Bronchial epithelial cell (primary cell): ENCODE results near the gene SLITRK5. TPM values are rescaled to one million over a fixed set of nuclear protein-coding genes. Genes with fewer than 3 reads are reported as not detected.

Experiments used
- DNase-seq: peaks from one replicate; pipeline ENCODE4 v3.0.0-alpha.2; 2010; ENCODE audit warnings: low read depth
- FAIRE-seq: peaks from 2 replicates; lab custom pipeline; 2011; peaks lifted over from hg19 to GRCh38; lab: Jason Lieb, UNC
- H3K27me3 ChIP-seq: 2 replicates; pipeline ENCODE4 v1.5.1; 2011; ENCODE audit warnings: low read length; ENCODE audit not compliant: control insufficient read depth, insufficient read depth
- H3K36me3 ChIP-seq: 2 replicates; pipeline ENCODE4 v1.5.1; 2011; ENCODE audit warnings: low read length; ENCODE audit not compliant: control insufficient read depth, insufficient read depth
- H3K4me3 ChIP-seq: 2 replicates; pipeline ENCODE4 v1.5.1; 2011; ENCODE audit warnings: mild to moderate bottlenecking, low read depth, low read length, control low read depth
- total RNA-seq: library from RNA; depleted of rRNA; stranded (reverse); fragments of >200 nt; gene quantifications from 2 replicates; pipeline ENCODE4 v1.2.1, GENCODE V29; 2014
- TF ChIP-seq, protein P1 (sequence below): IDR thresholded peaks from 2 replicates; pipeline ENCODE4 v1.5.1; 2011; ENCODE audit warnings: mild to moderate bottlenecking, moderate library complexity, low read length, control low read depth, inconsistent platforms; ENCODE audit not compliant: insufficient read depth, severe bottlenecking

SLITRK5 gene
- total RNA-seq, 1 donor from 2014 or later = under 0.01 TPM

DNA sequence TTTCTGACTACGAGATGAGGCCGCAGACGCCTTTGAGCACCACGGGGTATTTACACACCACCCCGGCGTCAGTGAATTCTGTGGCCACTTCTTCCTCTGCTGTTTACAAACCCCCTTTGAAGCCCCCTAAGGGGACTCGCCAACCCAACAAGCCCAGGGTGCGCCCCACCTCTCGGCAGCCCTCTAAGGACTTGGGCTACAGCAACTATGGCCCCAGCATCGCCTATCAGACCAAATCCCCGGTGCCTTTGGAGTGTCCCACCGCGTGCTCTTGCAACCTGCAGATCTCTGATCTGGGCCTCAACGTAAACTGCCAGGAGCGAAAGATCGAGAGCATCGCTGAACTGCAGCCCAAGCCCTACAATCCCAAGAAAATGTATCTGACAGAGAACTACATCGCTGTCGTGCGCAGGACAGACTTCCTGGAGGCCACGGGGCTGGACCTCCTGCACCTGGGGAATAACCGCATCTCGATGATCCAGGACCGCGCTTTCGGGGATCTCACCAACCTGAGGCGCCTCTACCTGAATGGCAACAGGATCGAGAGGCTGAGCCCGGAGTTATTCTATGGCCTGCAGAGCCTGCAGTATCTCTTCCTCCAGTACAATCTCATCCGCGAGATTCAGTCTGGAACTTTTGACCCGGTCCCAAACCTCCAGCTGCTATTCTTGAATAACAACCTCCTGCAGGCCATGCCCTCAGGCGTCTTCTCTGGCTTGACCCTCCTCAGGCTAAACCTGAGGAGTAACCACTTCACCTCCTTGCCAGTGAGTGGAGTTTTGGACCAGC lies 5.3 kb downstream of the SLITRK5 start:
- H3K36me3 ChIP-seq = no peaks in the 10 kb centered on the region
- FAIRE-seq (no peak), DNase-seq (no peak)
- H3K27me3 ChIP-seq = peaks cover 29% of the 10 kb centered on the region
- no peak overlapping the region for H3K4me3 ChIP-seq
- TF ChIP-seq, protein P1, sequence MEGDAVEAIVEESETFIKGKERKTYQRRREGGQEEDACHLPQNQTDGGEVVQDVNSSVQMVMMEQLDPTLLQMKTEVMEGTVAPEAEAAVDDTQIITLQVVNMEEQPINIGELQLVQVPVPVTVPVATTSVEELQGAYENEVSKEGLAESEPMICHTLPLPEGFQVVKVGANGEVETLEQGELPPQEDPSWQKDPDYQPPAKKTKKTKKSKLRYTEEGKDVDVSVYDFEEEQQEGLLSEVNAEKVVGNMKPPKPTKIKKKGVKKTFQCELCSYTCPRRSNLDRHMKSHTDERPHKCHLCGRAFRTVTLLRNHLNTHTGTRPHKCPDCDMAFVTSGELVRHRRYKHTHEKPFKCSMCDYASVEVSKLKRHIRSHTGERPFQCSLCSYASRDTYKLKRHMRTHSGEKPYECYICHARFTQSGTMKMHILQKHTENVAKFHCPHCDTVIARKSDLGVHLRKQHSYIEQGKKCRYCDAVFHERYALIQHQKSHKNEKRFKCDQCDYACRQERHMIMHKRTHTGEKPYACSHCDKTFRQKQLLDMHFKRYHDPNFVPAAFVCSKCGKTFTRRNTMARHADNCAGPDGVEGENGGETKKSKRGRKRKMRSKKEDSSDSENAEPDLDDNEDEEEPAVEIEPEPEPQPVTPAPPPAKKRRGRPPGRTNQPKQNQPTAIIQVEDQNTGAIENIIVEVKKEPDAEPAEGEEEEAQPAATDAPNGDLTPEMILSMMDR = no peak

DNA sequence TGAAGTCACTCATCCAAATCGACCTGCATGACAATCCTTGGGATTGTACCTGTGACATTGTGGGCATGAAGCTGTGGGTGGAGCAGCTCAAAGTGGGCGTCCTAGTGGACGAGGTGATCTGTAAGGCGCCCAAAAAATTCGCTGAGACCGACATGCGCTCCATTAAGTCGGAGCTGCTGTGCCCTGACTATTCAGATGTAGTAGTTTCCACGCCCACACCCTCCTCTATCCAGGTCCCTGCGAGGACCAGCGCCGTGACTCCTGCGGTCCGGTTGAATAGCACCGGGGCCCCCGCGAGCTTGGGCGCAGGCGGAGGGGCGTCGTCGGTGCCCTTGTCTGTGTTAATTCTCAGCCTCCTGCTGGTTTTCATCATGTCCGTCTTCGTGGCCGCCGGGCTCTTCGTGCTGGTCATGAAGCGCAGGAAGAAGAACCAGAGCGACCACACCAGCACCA lies 5.9 kb downstream of the SLITRK5 start:
- H3K27me3 ChIP-seq = peaks cover 29% of the 10 kb centered on the region
- no peak overlapping the region for H3K4me3 ChIP-seq
- DNase-seq (no peak), FAIRE-seq (no peak)
- H3K36me3 ChIP-seq = no peaks in the 10 kb centered on the region
- TF ChIP-seq, protein P1 = no peak

DNA sequence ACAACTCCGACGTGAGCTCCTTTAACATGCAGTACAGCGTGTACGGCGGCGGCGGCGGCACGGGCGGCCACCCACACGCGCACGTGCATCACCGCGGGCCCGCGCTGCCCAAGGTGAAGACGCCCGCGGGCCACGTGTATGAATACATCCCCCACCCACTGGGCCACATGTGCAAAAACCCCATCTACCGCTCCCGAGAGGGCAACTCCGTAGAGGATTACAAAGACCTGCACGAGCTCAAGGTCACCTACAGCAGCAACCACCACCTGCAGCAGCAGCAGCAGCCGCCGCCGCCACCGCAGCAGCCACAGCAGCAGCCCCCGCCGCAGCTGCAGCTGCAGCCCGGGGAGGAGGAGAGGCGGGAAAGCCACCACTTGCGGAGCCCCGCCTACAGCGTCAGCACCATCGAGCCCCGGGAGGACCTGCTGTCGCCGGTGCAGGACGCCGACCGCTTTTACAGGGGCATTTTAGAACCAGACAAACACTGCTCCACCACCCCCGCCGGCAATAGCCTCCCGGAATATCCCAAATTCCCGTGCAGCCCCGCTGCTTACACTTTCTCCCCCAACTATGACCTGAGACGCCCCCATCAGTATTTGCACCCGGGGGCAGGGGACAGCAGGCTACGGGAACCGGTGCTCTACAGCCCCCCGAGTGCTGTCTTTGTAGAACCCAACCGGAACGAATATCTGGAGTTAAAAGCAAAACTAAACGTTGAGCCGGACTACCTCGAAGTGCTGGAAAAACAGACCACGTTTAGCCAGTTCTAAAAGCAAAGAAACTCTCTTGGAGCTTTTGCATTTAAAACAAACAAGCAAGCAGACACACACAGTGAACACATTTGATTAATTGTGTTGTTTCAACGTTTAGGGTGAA lies 6.6 kb downstream of the SLITRK5 start:
- FAIRE-seq = no peak
- Histone ChIP-seq H3K36me3 (no peaks in the 10 kb centered on the region), H3K4me3 (peak overlapping the region; percentile 32), H3K27me3 (peaks cover 26% of the 10 kb centered on the region)
- DNase-seq = no peak
- TF ChIP-seq, protein P1 = no peak

DNA sequence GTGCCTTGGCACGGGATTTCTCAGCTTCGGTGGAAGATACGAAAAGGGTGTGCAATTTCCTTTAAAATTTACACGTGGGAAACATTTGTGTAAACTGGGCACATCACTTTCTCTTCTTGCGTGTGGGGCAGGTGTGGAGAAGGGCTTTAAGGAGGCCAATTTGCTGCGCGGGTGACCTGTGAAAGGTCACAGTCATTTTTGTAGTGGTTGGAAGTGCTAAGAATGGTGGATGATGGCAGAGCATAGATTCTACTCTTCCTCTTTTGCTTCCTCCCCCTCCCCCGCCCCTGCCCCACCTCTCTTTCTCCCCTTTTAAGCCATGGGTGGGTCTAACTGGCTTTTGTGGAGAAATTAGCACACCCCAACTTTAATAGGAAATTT lies 7.2 kb downstream of the SLITRK5 start:
- H3K4me3 ChIP-seq = no peak overlapping the region
- peaks cover 26% of the 10 kb centered on the region for H3K27me3 ChIP-seq
- no peaks in the 10 kb centered on the region for H3K36me3 ChIP-seq
- no peak for FAIRE-seq
- TF ChIP-seq, protein P1 = no peak
- no peak for DNase-seq

DNA sequence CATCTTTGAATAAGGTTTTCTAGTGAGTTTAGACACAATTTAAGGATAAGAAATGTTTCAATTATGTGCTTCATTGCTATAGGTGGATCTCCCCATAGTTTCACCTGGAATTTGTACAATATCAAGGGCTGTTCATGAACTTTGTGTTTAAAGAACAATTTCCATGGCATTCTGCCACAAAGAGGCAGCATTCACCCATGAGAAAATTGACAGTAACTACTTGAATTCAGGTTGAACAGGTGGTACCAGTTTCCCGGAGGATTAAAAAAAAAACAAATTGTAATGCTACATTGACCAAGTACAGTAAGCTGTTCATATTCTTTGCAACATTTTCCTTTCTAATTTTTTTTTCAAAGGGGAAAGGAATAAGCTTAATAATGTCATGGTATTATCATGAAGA lies 9.1 kb downstream of the SLITRK5 start:
- H3K27me3 ChIP-seq = peaks cover 13% of the 10 kb centered on the region
- no peak overlapping the region for H3K4me3 ChIP-seq
- TF ChIP-seq, protein P1 = peak; percentile 12
- DNase-seq (peak; percentile 59), FAIRE-seq (no peak)
- H3K36me3 ChIP-seq = no peaks in the 10 kb centered on the region
